ENCODE results near the gene CHST11. TPM values are rescaled to one million over a fixed set of nuclear protein-coding genes. Genes with fewer than 3 reads are reported as not detected.

The CHST11 gene
- total and polyA plus RNA-seq, 9 donors, result 4.0 to 39.9 (median 20.1) TPM

DNA sequence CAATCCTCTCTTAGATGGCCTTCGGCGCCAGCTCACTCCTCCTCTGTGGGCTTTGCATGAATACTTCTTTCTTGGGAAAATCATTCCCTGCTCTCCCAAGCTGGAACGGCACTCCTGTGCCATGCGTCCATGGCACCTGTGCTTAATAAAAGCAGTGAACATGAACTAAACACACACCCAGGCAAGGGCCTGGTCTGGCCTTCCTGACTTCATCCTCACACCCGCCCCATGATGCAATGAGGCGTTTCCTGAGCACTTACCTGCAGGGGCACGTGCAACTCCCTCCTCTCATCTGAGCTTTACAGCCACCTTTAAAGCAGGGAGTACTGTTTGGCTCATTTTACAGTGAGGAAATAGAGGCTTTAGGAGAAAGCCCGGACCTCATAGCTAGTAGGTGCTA, 281.6 kb downstream of the CHST11 start:
- 87 to 92% (median 89%) methylated on average over 8 of the region's 8 CpGs for WGBS, 3 donors
- Histone ChIP-seq H3K9me3 (no peaks in the 10 kb centered on the region), H3K27me3 (no peaks in the 10 kb centered on the region), H3K36me3 (no peaks in the 10 kb centered on the region), H3K27ac (no peak overlapping the region), H3K4me3 (no peak overlapping the region), H3K4me1 (ENCODE audit: insufficient read depth) (peaks cover 3% of the 10 kb centered on the region)
- intact Hi-C loops (cut with DNase I), result no loop called here
- TF ChIP-seq EP300 (IDR thresholded peaks at IDR 0.05) (no peak), POLR2A (IDR thresholded peaks at IDR 0.05) (no peak)
- TF ChIP-seq, protein P1, sequence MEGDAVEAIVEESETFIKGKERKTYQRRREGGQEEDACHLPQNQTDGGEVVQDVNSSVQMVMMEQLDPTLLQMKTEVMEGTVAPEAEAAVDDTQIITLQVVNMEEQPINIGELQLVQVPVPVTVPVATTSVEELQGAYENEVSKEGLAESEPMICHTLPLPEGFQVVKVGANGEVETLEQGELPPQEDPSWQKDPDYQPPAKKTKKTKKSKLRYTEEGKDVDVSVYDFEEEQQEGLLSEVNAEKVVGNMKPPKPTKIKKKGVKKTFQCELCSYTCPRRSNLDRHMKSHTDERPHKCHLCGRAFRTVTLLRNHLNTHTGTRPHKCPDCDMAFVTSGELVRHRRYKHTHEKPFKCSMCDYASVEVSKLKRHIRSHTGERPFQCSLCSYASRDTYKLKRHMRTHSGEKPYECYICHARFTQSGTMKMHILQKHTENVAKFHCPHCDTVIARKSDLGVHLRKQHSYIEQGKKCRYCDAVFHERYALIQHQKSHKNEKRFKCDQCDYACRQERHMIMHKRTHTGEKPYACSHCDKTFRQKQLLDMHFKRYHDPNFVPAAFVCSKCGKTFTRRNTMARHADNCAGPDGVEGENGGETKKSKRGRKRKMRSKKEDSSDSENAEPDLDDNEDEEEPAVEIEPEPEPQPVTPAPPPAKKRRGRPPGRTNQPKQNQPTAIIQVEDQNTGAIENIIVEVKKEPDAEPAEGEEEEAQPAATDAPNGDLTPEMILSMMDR (IDR thresholded peaks at IDR 0.05), result no peak
- no peak for DNase-seq

DNA sequence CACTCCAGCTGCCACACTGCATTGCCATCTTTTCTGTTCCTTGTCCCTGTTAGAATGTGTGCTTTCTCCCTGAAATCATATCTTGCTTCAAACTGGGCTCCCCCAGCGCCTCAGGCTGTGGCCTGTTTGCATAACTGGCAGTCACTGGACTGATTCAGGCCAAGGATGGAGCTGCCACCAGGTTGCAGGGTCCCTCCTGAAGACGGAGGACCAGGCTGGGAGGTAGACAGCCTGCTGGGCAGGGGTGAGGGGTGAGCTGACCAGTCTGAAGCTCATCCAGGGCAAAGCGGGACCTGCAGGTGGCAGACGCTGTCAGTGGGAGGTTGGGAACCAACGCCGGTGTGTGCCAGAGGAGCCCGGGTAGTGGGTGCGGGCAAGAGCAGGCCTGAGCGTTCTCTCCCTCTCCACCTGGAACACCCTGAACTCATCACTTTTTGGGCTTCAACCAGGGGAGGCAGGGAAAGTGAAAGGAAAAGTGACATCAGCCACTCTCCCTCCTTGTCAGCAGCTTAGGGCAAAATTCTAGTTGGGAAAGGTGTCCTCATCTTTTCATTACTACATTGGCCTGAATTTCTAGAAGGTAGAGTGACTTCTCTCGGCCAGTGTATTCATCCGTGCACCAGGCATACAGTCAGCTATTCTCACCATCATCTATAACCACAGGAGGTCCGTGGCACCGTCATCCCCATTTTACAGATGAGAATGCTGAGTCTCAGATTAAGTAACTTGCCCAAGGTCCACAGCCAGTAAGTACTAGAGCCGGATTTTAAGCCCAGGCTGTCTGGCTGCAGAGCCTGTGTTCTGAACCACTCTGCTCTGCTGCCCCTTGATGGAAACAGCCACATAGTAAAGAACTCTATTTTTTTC, 282.3 kb downstream of the CHST11 start:
- no peak overlapping the region for H3K27ac ChIP-seq
- no peak for DNase-seq

DNA sequence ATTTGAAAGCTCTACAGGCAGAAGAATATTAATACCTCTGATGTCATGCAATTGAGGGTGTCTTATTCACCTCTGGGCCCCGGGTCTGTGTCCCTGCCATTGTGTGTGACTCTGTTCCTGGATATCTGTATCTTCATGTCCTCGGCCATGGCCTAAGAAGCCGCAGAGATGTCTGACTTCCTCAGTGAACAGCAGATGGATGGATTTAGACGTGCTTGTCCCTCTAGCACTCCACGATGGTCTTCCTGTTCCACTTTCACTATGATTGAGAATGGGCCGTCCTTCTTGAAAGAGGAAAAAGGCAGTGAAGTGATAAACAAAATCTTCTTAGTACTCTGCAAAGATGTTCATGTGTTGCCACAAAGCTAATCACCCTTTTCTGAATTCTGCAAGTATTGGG, 283.9 kb downstream of the CHST11 start:
- no peak for TF ChIP-seq EP300 (IDR thresholded peaks at IDR 0.05)
- TF ChIP-seq POLR2A (IDR thresholded peaks at IDR 0.05), result no peak
- TF ChIP-seq, protein P1 (IDR thresholded peaks at IDR 0.05), result no peak
- WGBS, 3 donors, result 83 to 94% (median 84%) methylated on average over 6 of the region's 6 CpGs
- no peak overlapping the region for H3K27ac ChIP-seq
- no peaks in the 10 kb centered on the region for H3K9me3 ChIP-seq
- DNase-seq, result no peak
- no peaks in the 10 kb centered on the region for H3K36me3 ChIP-seq
- no peak overlapping the region for H3K4me3 ChIP-seq
- H3K27me3 ChIP-seq, result no peaks in the 10 kb centered on the region
- intact Hi-C loops (cut with DNase I), result no loop called here
- H3K4me1 ChIP-seq (ENCODE audit: insufficient read depth), result peaks cover 3% of the 10 kb centered on the region

More for the DNA sequence above, 282.3 kb downstream of the CHST11 start:
- TF ChIP-seq, protein P1 (IDR thresholded peaks at IDR 0.05), result no peak
- TF ChIP-seq EP300 (IDR thresholded peaks at IDR 0.05), result no peak
- TF ChIP-seq POLR2A (IDR thresholded peaks at IDR 0.05), result no peak
- peaks cover 3% of the 10 kb centered on the region for H3K4me1 ChIP-seq (ENCODE audit: insufficient read depth)
- H3K27me3 ChIP-seq, result no peaks in the 10 kb centered on the region
- H3K9me3 ChIP-seq, result no peaks in the 10 kb centered on the region
- 92 to 97% (median 96%) methylated on average over 14 of the region's 14 CpGs for WGBS, 3 donors
- intact Hi-C loops (cut with DNase I), result no loop called here
- H3K4me3 ChIP-seq, result no peak overlapping the region
- no peaks in the 10 kb centered on the region for H3K36me3 ChIP-seq

DNA sequence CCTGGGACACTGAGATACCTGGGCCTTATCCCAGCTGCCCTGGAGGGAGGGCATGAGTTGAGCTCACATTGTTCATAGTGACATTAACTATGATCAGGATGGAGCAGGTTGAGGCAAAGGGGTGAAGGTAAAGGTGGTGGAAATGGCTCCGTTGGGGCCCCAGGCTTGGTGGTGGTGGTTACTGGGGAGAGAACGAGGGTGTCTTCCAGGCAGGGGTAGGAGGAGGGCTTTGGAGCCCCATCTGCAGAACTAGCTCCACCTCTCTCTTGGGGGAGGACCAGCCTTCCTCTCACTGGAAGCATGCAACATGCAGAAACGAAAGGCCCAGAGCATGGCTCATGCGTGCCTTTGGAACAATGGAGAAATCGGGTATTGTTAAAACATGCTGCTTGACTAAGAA, 284.3 kb downstream of the CHST11 start:
- Histone ChIP-seq H3K36me3 (no peaks in the 10 kb centered on the region), H3K9me3 (no peaks in the 10 kb centered on the region), H3K27ac (no peak overlapping the region), H3K4me1 (ENCODE audit: insufficient read depth) (peaks cover 2% of the 10 kb centered on the region), H3K27me3 (no peaks in the 10 kb centered on the region), H3K4me3 (no peak overlapping the region)
- WGBS, 3 donors, result 91 to 97% (median 94%) methylated on average over 5 of the region's 5 CpGs
- DNase-seq, result no peak
- TF ChIP-seq EP300 (IDR thresholded peaks at IDR 0.05) (no peak), POLR2A (IDR thresholded peaks at IDR 0.05) (no peak)
- TF ChIP-seq, protein P1 (IDR thresholded peaks at IDR 0.05), result no peak
- intact Hi-C loops (cut with DNase I), result no loop called here

All from ovary (tissue), 9 donors.